Nucleus accumbens (tissue), 56 donors: ENCODE measurements around the gene INSM1.
"Not testable (repeated sequence)": the region's sequence is repeated elsewhere in the genome, so short reads cannot be mapped to it uniquely, and the experiment has no call there.

ENCODE experiments used
- DNase-seq, 56 donors: peaks; one replicate each; lab custom pipeline; 2025; lab: John Stamatoyannopoulos, UW

The INSM1 gene

GRCh38 chr20:20367575-20368417 is at the start of gene INSM1:
Gene INSM1 (plus strand): TSS chr20:20368104. CDS start chr20:20368268, 164 bp downstream.
- DNase-seq: peak in 45 of 56 donors; percentile 5 to 87 (median 67)

- DNase-seq: no peak
Observed at GRCh38 chr20:20318365-20319161, 49.3 kb upstream of the INSM1 start.

GRCh38 chr20:20321134-20321533 is 46.8 kb upstream of the INSM1 start:
- DNase-seq: no peak

GRCh38 chr20:20321917-20322316 is 46.0 kb upstream of the INSM1 start:
- no peak for DNase-seq

- no peak for DNase-seq
Observed at GRCh38 chr20:20322912-20323311, 45.0 kb upstream of the INSM1 start.

- no peak for DNase-seq
Observed at GRCh38 chr20:20327746-20328145, 40.2 kb upstream of the INSM1 start.

GRCh38 chr20:20329564-20329963 is 38.3 kb upstream of the INSM1 start:
- DNase-seq: no peak

- DNase-seq: no peak
Observed at GRCh38 chr20:20331156-20331555, 36.7 kb upstream of the INSM1 start.

- no peak for DNase-seq
Observed at GRCh38 chr20:20331817-20332216, 36.1 kb upstream of the INSM1 start.

GRCh38 chr20:20333866-20334265 is 34.0 kb upstream of the INSM1 start:
- DNase-seq: no peak

- DNase-seq: no peak
Observed at GRCh38 chr20:20334489-20334888, 33.4 kb upstream of the INSM1 start.

GRCh38 chr20:20338133-20338730 is 29.7 kb upstream of the INSM1 start:
- no peak for DNase-seq

GRCh38 chr20:20340443-20340842 is 27.5 kb upstream of the INSM1 start:
- no peak for DNase-seq

- no peak for DNase-seq
Observed at GRCh38 chr20:20341371-20341770, 26.5 kb upstream of the INSM1 start.

GRCh38 chr20:20342066-20342465 is 25.8 kb upstream of the INSM1 start:
- DNase-seq: no peak

GRCh38 chr20:20343932-20344331 is 24.0 kb upstream of the INSM1 start:
- no peak for DNase-seq

- no peak for DNase-seq
Observed at GRCh38 chr20:20344476-20344875, 23.4 kb upstream of the INSM1 start.

GRCh38 chr20:20353576-20353975 is 14.3 kb upstream of the INSM1 start:
- DNase-seq: no peak

GRCh38 chr20:20355503-20355902 is 12.4 kb upstream of the INSM1 start:
- not testable (repeated sequence) for DNase-seq

- no peak for DNase-seq
Observed at GRCh38 chr20:20358801-20359200, 9.1 kb upstream of the INSM1 start.

GRCh38 chr20:20359628-20360027 is 8.3 kb upstream of the INSM1 start:
- no peak for DNase-seq
